Mucosa of rectum (tissue), 2 donors: ENCODE data around the gene SLC25A25.

Source experiments
- H3K27ac ChIP-seq, 2 donors: one replicate each; pipeline ENCODE4 v1.7.0; 2013; ENCODE audit warnings: inconsistent platforms in 2 of 2, low read depth in 2 of 2, low read length in 2 of 2
- H3K27me3 ChIP-seq, 2 donors: one replicate each; pipeline ENCODE4 v1.7.0; 2013; ENCODE audit warnings: low read length in 2 of 2; ENCODE audit not compliant: control insufficient read depth in 2 of 2, insufficient read depth in 2 of 2
- H3K36me3 ChIP-seq, 2 donors: one replicate each; pipeline ENCODE4 v1.7.0; 2013; ENCODE audit warnings: low read length in 2 of 2; ENCODE audit not compliant: control insufficient read depth in 2 of 2, insufficient read depth in 2 of 2
- H3K4me1 ChIP-seq, 2 donors: one replicate each; pipeline ENCODE4 v1.7.0; 2013; ENCODE audit warnings: low read length in 2 of 2, mild to moderate bottlenecking in 1 of 2; ENCODE audit not compliant: control insufficient read depth in 2 of 2, insufficient read depth in 2 of 2
- H3K4me3 ChIP-seq, 2 donors: one replicate each; pipeline ENCODE4 v1.7.0; 2013; ENCODE audit warnings: low read length in 2 of 2
- H3K9ac ChIP-seq, 2 donors: one replicate each; pipeline ENCODE4 v1.7.0; 2013; ENCODE audit warnings: low read length in 2 of 2, low read depth in 1 of 2, mild to moderate bottlenecking in 1 of 2
- H3K9me3 ChIP-seq, 2 donors: one replicate each; pipeline ENCODE4 v1.7.0; 2013; ENCODE audit warnings: low read length in 2 of 2; ENCODE audit not compliant: control insufficient read depth in 2 of 2
- donor health status: healthy.
- donor health status: Normal muscosa, but diverticular disease.

The SLC25A25 gene

GRCh38 chr9:128096616-128097536 lies 28.8 kb downstream of the SLC25A25 start:
- Histone ChIP-seq H3K4me1 (peaks cover 58 to 59% of the 10 kb centered on the region in 2 donors), H3K27me3 (no peaks in the 10 kb centered on the region), H3K4me3 (no peak overlapping the region), H3K9ac (peak overlapping the region in 1 of 2 donors; percentile 87), H3K27ac (peak overlapping the region in 1 of 2 donors; percentile 94), H3K36me3 (peaks cover 9 to 11% of the 10 kb centered on the region in 2 donors), H3K9me3 (no peaks in the 10 kb centered on the region)

GRCh38 chr9:128097543-128098296 lies 29.7 kb downstream of the SLC25A25 start:
- Histone ChIP-seq H3K27me3 (no peaks in the 10 kb centered on the region), H3K9me3 (no peaks in the 10 kb centered on the region), H3K9ac (peak overlapping the region; percentile 68 to 87), H3K27ac (peak overlapping the region; percentile 94 to 95), H3K36me3 (peaks cover 18 to 19% of the 10 kb centered on the region in 2 donors), H3K4me1 (peaks cover 52 to 53% of the 10 kb centered on the region in 2 donors), H3K4me3 (peak overlapping the region in 1 of 2 donors; percentile 77)

- Histone ChIP-seq H3K4me1 (peaks cover 47 to 51% of the 10 kb centered on the region in 2 donors), H3K36me3 (peaks cover 26 to 28% of the 10 kb centered on the region in 2 donors)
Measured at GRCh38 chr9:128098297-128099230, 30.5 kb downstream of the SLC25A25 start.

GRCh38 chr9:128099231-128099931 lies 31.3 kb downstream of the SLC25A25 start:
- H3K9ac ChIP-seq = peak overlapping the region; percentile 72 to 87
- H3K4me1 ChIP-seq = peaks cover 51 to 52% of the 10 kb centered on the region in 2 donors
- H3K36me3 ChIP-seq = peaks cover 34% of the 10 kb centered on the region in 2 donors
- H3K27me3 ChIP-seq = no peaks in the 10 kb centered on the region
- no peaks in the 10 kb centered on the region for H3K9me3 ChIP-seq
- H3K4me3 ChIP-seq = peak overlapping the region; percentile 67 to 77
- H3K27ac ChIP-seq = peak overlapping the region; percentile 94 to 95

More at GRCh38 chr9:128098297-128099230, 30.5 kb downstream of the SLC25A25 start:
- Histone ChIP-seq H3K27ac (peak overlapping the region; percentile 94 to 95), H3K9me3 (no peaks in the 10 kb centered on the region), H3K4me3 (peak overlapping the region; percentile 67 to 77), H3K27me3 (no peaks in the 10 kb centered on the region), H3K9ac (peak overlapping the region; percentile 72 to 87)

GRCh38 chr9:128099932-128100491 lies 32.0 kb downstream of the SLC25A25 start:
- Histone ChIP-seq H3K27me3 (no peaks in the 10 kb centered on the region), H3K4me3 (peak overlapping the region; percentile 67 to 77), H3K36me3 (peaks cover 34 to 35% of the 10 kb centered on the region in 2 donors), H3K9me3 (no peaks in the 10 kb centered on the region), H3K4me1 (peaks cover 47% of the 10 kb centered on the region in 2 donors), H3K27ac (peak overlapping the region; percentile 94 to 95), H3K9ac (peak overlapping the region; percentile 72 to 87)

GRCh38 chr9:128100581-128100980 lies 32.5 kb downstream of the SLC25A25 start:
- Histone ChIP-seq H3K36me3 (peaks cover 35 to 38% of the 10 kb centered on the region in 2 donors), H3K27me3 (no peaks in the 10 kb centered on the region), H3K9me3 (no peaks in the 10 kb centered on the region), H3K4me3 (peak overlapping the region in 1 of 2 donors; percentile 77), H3K9ac (peak overlapping the region; percentile 17 to 87), H3K4me1 (peaks cover 43 to 46% of the 10 kb centered on the region in 2 donors), H3K27ac (peak overlapping the region; percentile 0 to 94)

- Histone ChIP-seq H3K27ac (peak overlapping the region in 1 of 2 donors; percentile 0), H3K36me3 (peaks cover 41 to 45% of the 10 kb centered on the region in 2 donors), H3K9me3 (no peaks in the 10 kb centered on the region), H3K9ac (no peak overlapping the region), H3K4me1 (peaks cover 43 to 46% of the 10 kb centered on the region in 2 donors), H3K27me3 (no peaks in the 10 kb centered on the region), H3K4me3 (no peak overlapping the region)
Measured at GRCh38 chr9:128101231-128101661, 33.2 kb downstream of the SLC25A25 start.

GRCh38 chr9:128101690-128102089 lies 33.7 kb downstream of the SLC25A25 start:
- H3K4me1 ChIP-seq = peaks cover 43 to 46% of the 10 kb centered on the region in 2 donors
- no peak overlapping the region for H3K27ac ChIP-seq
- no peaks in the 10 kb centered on the region for H3K27me3 ChIP-seq
- no peak overlapping the region for H3K9ac ChIP-seq
- H3K36me3 ChIP-seq = peaks cover 46 to 49% of the 10 kb centered on the region in 2 donors
- no peaks in the 10 kb centered on the region for H3K9me3 ChIP-seq
- H3K4me3 ChIP-seq = no peak overlapping the region
